Measurements from ENCODE around the gene STAC3. TPM values are rescaled to one million over a fixed set of nuclear protein-coding genes. Genes with fewer than 3 reads are reported as not detected.

Gene STAC3
- total RNA-seq, 2 donors from 2014 or later: 0.27 to 0.56 TPM

DNA sequence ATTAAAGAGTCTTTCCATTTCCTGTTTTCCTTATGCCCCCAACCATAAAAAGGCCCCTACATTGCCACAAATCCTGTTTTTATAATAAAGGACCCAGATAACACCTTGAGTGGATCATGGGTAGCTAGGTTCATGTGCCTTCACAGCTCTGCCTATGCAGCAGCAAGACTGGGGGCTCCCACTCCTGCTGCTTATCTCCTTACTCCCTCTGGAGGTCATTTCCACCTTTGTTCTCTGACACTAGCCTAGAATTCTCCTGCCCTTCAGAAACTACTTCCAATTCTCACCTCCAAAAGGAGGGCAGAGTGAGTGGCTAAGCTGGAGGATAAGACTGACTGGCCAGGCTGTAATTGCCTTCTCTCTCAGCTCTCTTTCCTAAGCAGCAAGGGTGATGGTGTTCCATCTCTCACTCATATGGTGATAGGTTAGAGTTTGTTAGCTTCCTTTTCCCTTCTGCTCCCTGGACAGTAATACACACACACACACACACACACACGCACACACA is 20.0 kb upstream of the STAC3 start:
- Histone ChIP-seq H3K27me3 (replicated peaks; ENCODE audit: insufficient read depth) (no peaks in the 10 kb centered on the region), H3K4me1 (ENCODE audit: control insufficient read depth in 1 of 2, low read depth in 2 of 2) (no peaks in the 10 kb centered on the region), H3K9me3 (no peaks in the 10 kb centered on the region), H3K4me3 (no peak overlapping the region), H3K36me3 (peaks cover 33% of the 10 kb centered on the region), H3K27ac (no peak overlapping the region)
- DNase-seq (ENCODE audit: low spot score): no peak
- ATAC-seq (ENCODE audit: insufficient number of reproducible peaks, low FRiP score, low read depth): no peak
- TF ChIP-seq, protein P1, sequence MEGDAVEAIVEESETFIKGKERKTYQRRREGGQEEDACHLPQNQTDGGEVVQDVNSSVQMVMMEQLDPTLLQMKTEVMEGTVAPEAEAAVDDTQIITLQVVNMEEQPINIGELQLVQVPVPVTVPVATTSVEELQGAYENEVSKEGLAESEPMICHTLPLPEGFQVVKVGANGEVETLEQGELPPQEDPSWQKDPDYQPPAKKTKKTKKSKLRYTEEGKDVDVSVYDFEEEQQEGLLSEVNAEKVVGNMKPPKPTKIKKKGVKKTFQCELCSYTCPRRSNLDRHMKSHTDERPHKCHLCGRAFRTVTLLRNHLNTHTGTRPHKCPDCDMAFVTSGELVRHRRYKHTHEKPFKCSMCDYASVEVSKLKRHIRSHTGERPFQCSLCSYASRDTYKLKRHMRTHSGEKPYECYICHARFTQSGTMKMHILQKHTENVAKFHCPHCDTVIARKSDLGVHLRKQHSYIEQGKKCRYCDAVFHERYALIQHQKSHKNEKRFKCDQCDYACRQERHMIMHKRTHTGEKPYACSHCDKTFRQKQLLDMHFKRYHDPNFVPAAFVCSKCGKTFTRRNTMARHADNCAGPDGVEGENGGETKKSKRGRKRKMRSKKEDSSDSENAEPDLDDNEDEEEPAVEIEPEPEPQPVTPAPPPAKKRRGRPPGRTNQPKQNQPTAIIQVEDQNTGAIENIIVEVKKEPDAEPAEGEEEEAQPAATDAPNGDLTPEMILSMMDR (IDR thresholded peaks at IDR 0.05): no peak

DNA sequence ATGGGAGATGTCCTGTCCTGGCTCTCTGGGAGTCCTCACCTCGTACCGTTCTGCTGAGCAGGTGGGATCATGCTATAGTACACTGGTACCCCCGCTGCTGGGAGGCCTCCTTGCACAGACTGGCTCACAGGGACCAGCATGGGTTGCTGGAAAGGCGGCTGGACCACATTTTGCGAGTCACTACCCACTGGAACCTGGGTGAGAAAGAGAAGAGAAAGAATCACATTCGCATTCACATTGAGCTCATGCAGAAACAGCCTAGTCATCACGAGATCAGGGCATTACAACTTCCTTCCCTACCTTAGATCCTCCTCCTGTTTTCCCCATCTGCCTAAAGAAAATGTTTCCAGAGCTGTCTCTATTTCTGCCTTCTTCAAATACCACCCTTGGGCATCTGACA is 17.3 kb upstream of the STAC3 start:
- Histone ChIP-seq H3K36me3 (peaks cover 36% of the 10 kb centered on the region), H3K27me3 (replicated peaks; ENCODE audit: insufficient read depth) (no peaks in the 10 kb centered on the region), H3K4me1 (ENCODE audit: control insufficient read depth in 1 of 2, low read depth in 2 of 2) (peaks cover 0 to 6% of the 10 kb centered on the region in 2 donors), H3K27ac (no peak overlapping the region), H3K4me3 (no peak overlapping the region), H3K9me3 (no peaks in the 10 kb centered on the region)
- no peak for ATAC-seq (ENCODE audit: insufficient number of reproducible peaks, low FRiP score, low read depth)
- DNase-seq (ENCODE audit: low spot score): no peak
- TF ChIP-seq, protein P1 (IDR thresholded peaks at IDR 0.05): no peak

DNA sequence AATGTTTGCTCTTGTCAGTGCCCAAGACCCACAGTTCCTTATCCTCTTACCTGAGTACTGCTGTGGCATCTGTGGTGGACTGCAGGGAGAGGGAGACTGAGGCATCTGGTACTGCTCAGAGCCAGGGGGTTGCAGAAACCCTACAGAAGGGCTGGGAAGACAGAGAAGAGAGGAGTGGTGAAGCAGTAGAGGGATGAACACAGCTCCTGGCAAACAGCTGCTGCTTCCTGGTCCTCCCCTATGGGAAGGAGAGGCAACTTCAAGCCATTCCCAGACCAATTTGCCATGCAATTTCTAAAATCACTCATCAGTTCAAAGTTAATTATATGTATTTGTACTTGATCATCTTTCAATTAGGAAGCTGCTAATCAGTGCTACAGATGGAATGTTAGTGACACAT is 15.7 kb upstream of the STAC3 start:
- TF ChIP-seq, protein P1 (IDR thresholded peaks at IDR 0.05): no peak
- ATAC-seq (ENCODE audit: insufficient number of reproducible peaks, low FRiP score, low read depth) (no peak), DNase-seq (ENCODE audit: low spot score) (no peak)
- no peaks in the 10 kb centered on the region for H3K27me3 ChIP-seq (replicated peaks; ENCODE audit: insufficient read depth)
- no peak overlapping the region for H3K4me3 ChIP-seq
- H3K27ac ChIP-seq: no peak overlapping the region
- H3K9me3 ChIP-seq: no peaks in the 10 kb centered on the region
- H3K4me1 ChIP-seq (ENCODE audit: control insufficient read depth in 1 of 2, low read depth in 2 of 2): peaks cover 0 to 6% of the 10 kb centered on the region in 2 donors
- peaks cover 38% of the 10 kb centered on the region for H3K36me3 ChIP-seq

DNA sequence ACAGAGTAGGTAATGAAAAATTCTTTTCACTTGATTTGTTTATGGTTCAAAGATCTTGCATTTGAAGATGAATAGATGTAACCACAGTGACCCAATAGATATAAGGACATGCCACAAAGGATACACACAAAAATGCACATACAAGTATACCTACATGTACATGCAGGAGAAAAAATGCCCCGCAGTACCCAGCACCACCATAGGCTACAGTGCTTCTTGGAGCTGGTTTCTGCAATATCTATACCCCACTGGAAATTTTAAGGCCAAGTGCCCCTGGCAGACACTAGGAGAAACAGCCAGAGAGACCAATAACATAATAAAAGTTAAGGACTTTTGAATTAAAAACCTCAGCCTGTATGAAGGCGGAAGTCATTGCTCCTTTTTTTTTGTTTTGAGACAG is 12.1 kb upstream of the STAC3 start:
- Histone ChIP-seq H3K9me3 (no peaks in the 10 kb centered on the region), H3K4me3 (no peak overlapping the region), H3K4me1 (ENCODE audit: control insufficient read depth in 1 of 2, low read depth in 2 of 2) (peaks cover 0 to 12% of the 10 kb centered on the region in 2 donors), H3K27ac (no peak overlapping the region), H3K36me3 (peaks cover 38% of the 10 kb centered on the region), H3K27me3 (replicated peaks; ENCODE audit: insufficient read depth) (no peaks in the 10 kb centered on the region)
- DNase-seq (ENCODE audit: low spot score): no peak
- TF ChIP-seq, protein P1 (IDR thresholded peaks at IDR 0.05): no peak
- ATAC-seq (ENCODE audit: insufficient number of reproducible peaks, low FRiP score, low read depth): no peak

DNA sequence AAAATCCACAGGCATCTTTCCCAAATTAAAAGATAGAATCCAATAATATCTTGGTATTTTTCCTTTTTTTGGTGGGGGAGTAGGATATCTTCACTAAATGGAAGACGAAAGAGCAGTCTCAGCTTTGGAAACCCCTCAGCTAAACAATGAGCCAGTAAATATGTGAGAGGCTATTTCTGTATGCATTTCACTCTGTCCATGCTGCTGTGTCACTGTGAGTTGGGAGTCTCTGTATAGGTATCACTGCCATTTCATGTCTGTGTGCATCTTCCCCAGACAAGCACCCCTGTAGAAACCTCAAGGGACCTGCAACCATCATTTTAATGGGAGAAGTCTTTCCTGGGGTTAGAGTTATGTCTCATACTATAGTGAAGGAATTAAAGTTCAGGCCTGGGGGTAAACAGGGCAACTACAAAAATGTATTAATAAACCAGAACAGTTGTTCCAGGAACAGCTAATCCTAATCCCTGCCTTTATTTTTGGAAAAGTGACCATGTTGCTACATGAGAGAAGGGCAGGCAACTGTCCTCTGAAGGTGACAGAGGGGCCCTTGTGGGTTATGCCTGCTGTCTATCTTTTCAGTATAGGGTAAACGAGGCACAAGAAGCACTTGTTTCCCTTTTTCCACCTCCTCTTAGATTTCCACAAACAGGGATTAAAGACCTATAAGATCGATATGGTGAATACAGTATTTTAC is 11.3 kb upstream of the STAC3 start:
- TF ChIP-seq, protein P1 (IDR thresholded peaks at IDR 0.05): no peak
- H3K36me3 ChIP-seq: peaks cover 43% of the 10 kb centered on the region
- no peak for ATAC-seq (ENCODE audit: insufficient number of reproducible peaks, low FRiP score, low read depth)
- no peak for DNase-seq (ENCODE audit: low spot score)
- H3K4me3 ChIP-seq: no peak overlapping the region
- H3K9me3 ChIP-seq: no peaks in the 10 kb centered on the region
- peaks cover 0 to 12% of the 10 kb centered on the region in 2 donors for H3K4me1 ChIP-seq (ENCODE audit: control insufficient read depth in 1 of 2, low read depth in 2 of 2)
- H3K27me3 ChIP-seq (replicated peaks; ENCODE audit: insufficient read depth): no peaks in the 10 kb centered on the region
- H3K27ac ChIP-seq: no peak overlapping the region
